Hypothalamus (tissue), 51 donors: ENCODE data around the gene CYP21A2.
"Not testable (repeated sequence)": the region's sequence is repeated elsewhere in the genome, so short reads cannot be mapped to it uniquely, and the experiment has no call there.

Source experiments
- DNase-seq, 51 donors: peaks; one replicate each; lab custom pipeline; 2025; lab: John Stamatoyannopoulos, UW

The CYP21A2 gene

DNA sequence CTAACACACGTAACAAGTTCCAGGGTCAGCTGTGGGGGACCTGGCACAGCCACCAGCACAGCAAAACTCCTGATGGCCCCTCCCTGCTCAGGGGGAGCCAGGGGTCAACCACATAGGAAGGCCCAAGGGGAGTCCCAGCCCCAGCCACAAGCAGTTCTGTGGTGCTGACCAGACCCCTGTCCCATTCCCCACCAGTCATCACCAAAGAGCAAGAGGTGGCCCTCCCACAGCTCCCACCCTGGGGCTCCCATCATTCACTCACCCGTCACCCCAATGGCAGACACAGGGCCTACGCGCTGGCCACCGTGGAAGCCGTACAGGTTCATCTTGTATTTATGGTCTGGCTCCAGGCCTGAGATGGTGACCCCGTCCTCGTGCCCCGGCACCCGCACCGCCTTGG lies 11.5 kb downstream of the CYP21A2 start:
- DNase-seq, result not testable (repeated sequence)

DNA sequence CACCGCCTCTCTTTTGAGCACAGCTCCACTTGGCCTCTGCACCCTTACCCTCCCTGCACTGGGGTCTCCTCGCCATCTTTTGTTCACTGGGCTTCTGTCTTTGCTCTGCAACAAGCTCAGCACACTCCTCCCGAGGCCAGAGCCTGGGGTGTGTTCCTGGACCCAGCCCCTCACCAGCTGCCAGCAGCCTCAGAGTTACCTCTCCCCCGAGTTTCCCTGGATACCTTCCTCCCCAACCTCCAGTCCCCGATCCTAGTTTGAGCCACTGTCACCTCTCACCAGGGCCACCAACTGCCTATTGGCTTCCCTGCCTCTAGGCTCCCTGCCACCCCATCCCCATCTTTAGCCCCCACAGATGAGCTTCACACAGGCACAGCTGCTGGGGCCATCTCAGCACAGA lies 12.3 kb downstream of the CYP21A2 start:
- no peak for DNase-seq

DNA sequence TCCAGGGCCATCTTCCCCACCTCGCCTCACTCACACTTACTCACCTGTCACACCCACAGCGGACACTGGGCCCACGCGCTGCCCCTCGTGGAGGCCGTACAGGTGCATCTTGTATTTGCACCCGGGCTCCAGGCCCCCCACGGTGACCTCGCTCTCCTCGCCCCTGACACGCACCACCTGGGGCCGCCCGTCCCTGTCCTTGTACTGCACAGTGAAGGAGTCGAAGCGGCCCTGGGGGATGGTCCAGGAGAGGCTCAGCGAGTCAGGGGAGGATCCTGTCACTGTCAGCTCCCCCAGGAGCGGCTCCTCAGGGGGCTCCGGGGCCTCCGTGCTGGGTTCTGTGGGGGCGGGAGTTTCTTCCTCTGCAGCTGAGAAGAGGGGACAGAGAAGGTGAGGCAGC lies 14.4 kb downstream of the CYP21A2 start:
- DNase-seq, result not testable (repeated sequence)

DNA sequence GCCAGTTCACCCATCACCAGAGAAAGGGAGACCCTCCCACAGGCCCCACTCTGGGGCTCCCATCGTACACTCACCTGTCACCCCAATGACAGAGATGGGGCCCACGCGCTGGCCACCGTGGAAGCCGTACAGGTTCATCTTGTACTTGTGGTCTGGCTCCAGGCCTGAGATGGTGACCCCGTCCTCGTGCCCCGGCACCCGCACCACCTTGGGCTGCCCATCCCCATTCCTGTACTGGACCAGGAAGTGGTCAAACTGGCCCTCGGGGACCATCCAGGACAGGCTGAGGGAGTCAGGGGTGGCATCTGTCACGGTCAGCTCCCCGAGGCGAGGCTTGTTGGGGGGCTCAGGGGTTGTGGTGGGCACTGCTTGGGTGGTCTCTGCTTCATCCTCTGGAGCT lies 15.1 kb downstream of the CYP21A2 start:
- not testable (repeated sequence) for DNase-seq

DNA sequence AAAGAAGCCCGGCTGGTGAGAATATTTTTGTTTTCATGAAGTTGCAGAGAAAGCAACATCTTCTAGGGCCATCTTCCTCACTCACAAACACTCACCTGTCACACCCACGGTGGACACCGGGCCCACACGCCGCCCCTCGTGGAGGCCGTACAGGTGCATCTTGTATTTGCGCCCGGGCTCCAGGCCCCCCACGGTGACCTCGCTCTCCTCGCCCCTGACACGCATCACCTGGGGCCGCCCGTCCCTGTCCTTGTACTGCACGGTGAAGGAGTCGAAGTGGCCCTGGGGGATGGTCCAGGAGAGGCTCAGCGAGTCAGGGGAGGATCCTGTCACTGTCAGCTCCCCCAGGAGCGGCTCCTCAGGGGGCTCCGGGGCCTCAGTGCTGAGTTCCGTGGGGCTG lies 17.5 kb downstream of the CYP21A2 start:
- DNase-seq, result not testable (repeated sequence)

DNA sequence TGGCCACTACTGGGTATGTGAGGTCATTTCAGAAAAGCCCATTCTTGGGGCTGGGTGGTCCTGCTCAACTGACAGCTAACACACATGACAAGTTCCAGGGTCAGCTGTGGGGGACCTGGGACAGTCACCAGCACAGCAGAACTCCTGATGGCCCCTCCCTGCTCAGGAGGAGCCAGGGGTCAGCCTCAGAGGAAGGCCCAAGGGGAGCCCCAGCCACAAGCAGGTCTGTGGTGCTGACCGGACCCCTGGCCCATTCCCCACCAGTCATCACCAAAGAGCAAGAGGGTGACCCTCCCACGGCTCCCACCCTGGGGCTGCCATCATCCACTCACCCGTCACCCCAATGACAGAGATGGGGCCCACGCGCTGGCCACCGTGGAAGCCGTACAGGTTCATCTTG lies 18.0 kb downstream of the CYP21A2 start:
- DNase-seq, result no peak

DNA sequence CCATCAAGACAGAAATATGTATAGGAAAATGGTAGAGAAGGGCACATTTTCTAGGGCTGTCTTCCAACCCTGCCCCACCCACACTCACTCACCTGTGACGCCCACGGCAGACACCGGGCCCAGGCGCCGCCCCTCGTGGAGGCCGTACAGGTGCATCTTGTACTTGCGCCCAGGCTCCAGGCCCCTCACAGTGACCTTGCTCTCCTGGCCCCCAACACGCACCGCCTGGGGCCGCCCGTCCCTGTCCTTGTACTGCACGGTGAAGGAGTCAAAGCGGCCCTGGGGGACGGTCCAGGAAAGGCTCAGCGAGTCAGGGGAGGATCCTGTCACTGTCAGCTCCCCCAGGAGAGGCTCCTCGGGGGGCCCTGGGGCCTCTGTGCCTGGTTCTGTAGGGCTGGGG lies 19.8 kb downstream of the CYP21A2 start:
- no peak for DNase-seq

DNA sequence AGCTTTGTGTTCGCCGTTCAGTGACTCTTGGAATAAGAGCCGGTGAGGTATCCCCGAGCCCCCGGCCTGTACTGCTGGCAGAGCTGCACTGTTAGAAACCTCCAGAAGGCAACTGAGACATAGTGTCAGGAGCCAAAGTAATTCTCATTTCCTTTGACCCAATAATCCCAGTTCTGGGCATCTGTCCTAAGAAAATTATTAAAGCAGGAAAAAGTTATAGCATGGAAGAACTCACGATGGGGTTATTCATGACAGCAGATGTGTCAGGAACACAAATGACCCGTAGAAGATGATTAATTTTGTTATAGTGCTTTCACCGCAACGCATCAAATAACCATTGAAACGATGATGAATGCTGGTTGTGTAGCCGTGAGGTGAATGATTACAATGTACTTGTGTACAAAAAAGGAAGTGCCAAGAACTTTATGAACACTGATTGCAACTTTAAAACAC lies 20.3 kb downstream of the CYP21A2 start:
- DNase-seq, result peak in 6 of 51 donors; percentile 3 to 7 (median 4)

DNA sequence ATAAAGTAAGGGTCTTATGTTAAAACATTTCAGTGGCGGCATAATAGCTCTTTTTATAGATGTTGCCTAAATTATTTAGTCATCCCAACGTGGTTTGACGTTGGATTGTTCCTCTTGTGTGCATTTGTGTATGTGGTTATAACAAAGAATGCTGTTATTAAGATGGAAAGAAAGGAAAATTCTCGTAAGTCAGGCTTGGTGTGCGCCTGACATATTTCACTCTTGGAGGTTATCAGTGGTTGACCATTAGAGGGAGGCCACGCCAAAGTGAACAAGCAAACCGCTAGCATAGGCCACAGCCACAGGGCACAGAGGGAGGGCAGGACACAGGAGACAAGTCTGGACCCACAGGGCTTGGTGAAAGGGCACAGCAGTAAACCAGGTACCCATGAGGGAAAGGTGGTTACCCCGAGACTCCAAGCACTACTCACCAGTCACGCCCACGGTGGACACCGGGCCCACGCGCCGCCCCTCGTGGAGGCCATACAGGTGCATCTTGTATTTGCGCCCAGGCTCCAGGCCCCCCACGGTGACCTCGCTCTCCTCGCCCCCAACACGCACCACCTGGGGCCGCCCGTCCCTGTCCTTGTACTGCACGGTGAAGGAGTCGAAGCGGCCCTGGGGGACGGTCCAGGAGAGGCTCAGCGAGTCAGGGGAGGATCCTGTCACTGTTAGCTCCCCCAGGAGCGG lies 22.9 kb downstream of the CYP21A2 start:
- DNase-seq, result no peak

DNA sequence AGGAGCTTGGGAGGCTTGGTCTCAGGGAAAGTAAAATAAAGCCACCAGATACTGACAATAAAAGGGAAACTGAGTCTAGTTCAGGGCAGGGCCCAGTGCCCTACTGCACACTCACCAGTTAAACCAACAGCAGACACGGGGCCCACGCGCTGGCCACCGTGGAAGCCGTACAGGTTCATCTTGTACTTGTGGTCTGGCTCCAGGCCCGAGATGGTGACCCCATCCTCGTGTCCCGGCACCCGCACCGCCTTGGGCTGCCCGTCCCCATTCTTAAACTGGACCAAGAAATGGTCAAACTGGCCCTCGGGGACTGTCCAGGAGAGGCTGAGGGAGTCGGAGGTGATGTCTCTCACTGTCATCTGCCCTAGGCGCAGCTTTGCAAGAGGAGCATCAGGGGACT lies 26.5 kb downstream of the CYP21A2 start:
- DNase-seq, result no peak

DNA sequence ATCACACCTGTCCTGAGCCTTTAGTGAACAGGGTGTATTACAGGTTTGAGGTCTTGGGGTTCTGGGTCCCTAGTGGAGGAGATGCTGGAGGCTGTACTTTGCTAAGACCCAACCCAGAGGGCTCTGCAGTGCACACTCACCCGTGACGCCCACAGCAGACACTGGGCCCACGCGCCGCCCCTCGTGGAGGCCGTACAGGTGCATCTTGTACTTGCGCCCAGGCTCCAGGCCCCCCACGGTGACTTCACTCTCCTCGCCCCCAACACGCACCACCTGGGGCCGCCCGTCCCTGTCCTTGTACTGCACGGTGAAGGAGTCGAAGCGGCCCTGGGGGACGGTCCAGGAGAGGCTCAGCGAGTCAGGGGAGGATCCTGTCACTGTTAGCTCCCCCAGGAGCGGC lies 29.3 kb downstream of the CYP21A2 start:
- DNase-seq, result not testable (repeated sequence)

DNA sequence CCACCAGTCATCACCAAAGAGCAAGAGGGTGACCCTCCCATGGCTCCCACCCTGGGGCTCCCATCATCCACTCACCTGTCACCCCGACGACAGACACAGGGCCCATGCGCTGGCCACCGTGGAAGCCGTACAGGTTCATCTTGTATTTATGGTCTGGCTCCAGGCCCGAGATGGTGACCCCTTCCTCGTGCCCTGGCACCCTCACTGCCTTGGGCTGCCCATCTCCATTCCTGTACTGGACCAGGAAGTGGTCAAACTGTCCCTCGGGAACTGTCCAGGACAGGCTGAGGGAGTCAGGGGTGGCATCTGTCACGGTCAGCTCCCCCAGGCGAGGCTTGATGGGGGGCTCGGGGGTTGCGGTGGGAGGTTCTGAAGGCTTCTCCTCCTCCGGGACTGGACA lies 30.1 kb downstream of the CYP21A2 start:
- not testable (repeated sequence) for DNase-seq

DNA sequence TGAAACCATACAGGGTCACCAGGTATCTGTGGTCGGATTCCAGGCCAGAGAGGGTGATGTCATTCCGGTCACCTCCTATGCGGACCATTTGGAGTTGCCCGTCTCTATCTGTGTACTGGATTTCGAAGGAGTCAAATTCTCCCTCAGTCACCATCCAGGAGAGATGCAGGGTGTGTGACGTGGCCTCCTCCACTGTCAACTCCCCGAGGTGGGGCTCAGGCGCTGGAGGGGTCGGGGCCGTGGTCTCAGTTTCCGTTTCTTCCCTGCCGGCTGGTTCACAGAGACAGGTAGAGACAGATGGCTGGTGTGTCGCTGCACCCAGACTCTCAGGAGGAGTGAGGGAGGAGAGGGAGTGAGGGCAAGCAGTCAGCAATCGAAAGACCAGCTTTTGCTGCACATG lies 30.7 kb downstream of the CYP21A2 start:
- no peak for DNase-seq

DNA sequence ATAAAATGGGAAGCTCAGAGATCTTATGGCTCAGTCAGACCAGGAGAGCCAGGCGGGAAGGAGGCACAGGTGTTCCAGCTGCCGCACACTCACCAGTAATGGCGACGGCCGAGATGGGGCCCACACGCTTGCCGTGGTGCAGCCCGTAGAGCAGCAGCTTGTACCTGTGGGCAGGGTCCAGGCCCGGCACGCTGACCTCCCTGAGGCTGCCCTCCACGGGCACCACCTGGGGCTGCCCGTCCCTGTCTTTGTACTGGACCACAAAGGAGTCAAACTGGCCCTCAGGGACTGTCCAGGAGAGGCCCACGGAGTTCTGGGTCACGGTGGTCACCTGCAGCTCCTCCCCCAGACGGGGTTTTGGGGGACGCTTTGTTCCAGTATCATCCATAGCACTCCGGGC lies 31.2 kb downstream of the CYP21A2 start:
- DNase-seq, result no peak

DNA sequence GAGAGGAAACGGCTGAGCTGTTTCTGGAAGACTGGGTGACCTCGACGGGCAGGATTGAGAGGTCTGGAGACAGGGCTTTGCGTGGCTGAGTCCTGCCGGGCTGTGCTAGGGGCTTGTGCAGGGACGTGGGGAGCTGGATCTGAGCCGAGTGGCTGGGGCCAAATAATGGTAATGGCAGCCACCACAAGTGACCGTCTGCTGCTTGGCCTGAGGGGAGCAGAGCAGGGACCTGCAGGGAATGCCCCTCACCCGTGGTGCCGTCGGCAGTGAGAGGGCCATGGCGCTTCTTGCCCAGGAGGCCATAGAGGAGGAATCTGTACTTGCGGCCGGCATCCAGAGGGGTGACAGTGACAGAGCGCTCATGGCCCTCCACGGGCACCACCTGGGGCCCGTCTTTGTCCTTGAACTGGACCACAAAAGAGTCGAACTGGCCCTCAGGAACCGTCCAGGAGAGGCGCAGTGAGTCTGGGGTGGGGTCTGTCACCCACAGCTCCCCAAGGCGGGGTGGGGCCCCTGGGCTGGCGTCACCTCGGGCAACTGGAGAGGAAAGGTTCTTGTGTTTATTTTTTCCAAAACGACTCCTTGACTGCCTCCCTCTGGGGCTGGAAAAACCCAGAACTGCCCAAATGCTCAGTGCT lies 31.8 kb downstream of the CYP21A2 start:
- DNase-seq, result no peak

DNA sequence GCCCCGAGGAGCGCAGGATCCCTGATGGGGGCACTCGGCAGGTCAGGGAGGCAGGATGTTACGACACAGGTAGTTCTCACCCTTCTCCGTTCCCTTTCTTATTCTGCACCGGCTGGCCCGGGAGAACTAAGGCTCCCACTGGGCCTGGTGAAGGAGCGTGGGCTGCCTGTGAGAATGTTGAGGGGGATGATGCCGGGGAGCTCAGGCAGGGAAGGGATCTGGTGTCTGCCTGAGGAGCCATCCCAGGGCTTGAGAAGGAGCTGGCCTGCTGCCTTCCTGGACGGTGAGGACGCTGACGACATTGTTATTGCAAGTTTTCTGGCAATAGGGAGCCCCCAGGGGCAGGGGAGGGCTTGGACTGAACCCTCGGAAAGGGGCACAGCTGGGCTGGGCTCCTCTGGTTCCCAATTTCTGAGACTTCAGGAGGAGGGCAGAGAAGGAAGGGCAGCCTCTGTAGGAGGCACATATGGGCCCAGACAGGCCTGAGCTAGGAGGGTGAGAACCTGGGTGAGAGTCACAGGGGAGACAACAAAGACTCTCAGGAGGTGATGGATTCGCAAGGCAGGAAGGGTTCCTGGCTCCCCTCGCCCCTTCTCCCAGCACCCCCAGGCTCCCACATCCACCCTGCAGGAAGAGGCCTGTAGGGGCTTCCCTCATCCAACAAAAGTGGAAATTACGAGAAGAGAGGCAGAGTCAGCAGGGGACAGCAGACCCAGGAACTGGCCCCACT lies 32.8 kb downstream of the CYP21A2 start:
- DNase-seq, result no peak

DNA sequence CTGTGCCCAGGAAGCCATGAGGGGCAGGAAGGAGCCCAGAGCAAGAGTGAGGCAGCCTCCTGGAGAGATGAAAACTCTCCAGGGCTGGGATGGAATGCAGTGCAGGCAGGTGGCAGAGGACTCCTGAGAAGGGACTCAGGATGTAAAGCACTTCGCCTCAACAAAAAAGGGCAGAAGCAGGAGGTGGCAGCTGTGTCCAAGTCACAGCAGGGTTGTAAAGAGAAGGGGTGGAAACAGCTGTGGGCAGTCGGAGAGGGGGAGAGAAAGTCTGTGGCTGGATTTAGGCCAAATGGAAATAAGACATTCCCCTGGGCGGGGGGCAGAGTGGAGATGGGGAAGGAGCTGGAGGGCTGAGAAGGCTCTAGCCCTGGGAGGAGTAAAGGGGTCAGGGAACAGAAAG lies 34.9 kb downstream of the CYP21A2 start:
- DNase-seq, result no peak

DNA sequence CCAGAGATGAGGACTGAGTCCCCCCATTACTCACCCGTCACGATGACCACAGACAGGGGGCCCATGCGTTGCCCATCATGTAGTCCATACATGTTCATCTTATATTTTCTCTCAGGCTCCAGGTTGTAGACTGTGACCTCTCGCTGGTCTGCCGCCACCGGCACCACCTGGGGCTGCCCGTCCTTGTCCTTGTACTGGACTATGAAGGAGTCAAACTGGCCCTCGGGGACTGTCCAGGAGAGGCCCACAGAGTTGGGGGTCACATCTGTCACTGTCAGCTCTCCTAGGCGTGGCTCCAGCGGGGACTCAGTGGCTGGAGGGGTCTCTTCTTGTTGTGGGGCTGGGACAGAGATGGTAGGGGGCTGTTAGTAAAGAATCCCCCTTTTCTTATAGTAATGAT lies 35.4 kb downstream of the CYP21A2 start:
- no peak for DNase-seq

DNA sequence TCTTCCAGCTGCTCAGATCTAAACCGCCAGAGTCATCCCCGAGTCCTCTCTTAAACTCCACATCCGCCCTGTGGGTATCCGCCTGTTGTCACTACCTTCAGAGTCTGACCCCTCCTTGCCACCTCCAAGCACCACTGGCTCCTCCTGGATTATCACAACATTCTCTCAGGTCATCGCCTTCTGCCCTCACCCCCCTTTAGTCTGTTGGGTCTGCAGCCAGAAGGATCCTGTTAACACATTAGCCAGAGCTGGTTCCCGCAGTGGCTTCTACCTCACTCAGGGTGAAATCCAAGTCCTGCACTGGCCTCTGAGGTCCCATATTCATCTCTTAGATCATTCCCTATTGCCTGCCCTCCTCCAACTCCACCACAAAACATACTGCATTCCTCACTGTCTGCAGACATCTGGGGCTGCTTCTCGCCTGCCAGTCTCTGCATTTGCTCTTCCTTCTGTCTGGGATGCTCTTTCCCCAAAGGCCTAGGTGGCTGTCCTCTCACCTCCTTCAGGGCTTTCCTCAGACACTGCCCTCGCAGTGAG lies 36.8 kb downstream of the CYP21A2 start:
- no peak for DNase-seq

DNA sequence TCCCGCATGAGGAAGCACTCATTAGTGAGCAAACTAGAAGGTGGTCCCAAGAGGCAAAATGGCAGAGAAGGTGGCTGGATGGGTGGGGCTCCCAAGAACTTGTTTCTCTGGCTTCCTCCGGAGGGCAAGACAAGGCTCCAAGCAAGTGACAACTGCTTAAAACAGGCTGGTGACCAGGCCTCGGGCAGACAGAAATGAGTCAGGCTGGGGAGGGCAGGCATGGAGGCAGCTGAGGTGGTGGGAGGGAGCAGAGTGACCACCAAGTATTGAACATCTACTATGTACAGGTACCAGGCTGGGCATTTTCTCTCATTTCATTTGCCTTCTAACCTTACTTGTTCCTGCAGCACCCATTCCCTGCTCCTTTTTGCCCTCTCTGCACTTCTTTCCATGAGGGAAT lies 37.6 kb downstream of the CYP21A2 start:
- DNase-seq, result no peak

DNA sequence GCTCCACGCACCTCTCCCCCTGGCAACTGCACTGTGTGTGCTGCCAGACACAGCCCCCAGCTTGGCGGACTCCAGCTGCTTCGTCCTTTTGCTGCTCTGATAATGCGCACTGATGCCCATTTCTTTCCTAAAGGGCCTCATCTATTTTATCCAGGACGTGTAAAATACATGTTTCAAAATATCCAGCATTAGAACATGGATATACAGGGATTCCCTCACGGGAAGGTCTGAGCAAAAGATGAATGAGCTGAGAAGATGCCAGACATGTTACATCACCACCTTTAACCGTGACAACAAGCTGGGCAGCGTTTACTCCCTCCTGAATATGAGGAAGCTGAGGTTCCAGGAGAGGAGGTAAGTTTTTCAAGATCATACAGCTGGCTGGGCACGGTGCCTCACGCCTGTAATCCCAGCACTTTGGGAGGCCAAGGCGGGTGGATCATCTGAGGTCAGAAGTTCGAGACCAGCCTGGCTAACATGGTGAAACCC lies 38.1 kb downstream of the CYP21A2 start:
- no peak for DNase-seq
